ENCODE results near the gene ZNF366.
"Not testable (repeated sequence)": the region's sequence is repeated elsewhere in the genome, so short reads cannot be mapped to it uniquely, and the experiment has no call there.

The ZNF366 gene

GRCh38 chr5:72436796-72437471, 70.3 kb downstream of the ZNF366 start:
- no peak for DNase-seq

- no peak for DNase-seq
Measured at GRCh38 chr5:72434781-72435437, 72.3 kb downstream of the ZNF366 start.

GRCh38 chr5:72434056-72434780, 73.0 kb downstream of the ZNF366 start:
- DNase-seq, result no peak

DNA sequence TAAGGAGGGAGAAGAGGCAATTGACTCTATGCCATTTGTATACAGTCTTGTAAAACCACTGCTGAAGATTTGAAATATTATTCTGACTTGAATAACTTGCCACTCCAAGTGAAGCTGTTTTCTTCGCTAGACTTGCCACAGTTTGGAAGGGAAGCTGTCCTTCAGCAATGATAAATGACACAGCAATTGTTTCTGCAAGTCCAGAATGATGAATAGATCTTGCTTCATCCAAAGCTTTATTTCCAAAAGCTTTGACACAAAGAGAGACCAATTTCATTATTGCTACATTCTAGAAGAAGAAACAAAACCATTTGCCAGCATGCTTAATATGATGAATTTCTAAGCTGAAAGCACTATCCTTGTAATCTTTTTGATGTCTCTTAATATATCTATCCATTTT, 73.7 kb downstream of the ZNF366 start:
- DNase-seq, result no peak

DNA sequence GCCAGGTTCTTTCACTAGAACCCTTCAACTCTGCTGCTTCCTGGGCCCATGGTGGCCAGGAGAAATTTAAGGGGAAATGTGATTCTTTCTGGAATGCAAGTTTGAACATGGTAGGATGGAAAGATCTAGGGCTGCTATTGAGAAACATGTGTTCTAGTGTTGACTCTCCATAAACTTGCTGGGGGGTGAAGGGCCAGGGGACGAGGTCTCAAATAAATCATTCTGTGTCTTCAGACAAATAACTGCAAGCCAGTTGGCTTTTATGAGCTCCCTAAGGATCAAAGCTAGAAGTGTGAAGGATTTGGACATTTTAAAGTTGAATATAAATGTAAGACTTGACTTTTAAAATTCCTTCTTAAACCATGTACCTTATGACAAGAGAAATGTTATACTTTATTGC, 78.5 kb downstream of the ZNF366 start:
- DNase-seq, result no peak

- DNase-seq, result no peak
Measured at GRCh38 chr5:72427488-72428437, 79.4 kb downstream of the ZNF366 start.

DNA sequence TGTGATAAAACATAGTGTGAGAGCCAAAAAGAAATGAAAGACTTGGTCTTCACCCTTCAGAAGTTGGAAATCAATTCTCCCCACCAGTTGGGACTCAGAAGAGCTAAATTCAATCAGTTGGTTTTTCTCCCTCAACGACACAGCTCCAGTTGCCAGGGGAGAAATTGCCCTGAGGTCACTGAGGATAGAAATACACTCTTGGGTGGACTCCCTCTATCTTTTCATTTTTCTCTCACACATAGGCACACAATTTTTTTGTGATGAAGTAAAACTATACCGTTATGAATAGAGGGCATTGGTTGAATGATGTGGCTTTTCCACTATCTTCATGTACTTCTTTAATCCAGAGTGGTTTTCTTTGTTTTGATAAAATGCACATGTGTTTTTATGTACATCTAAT, 80.2 kb downstream of the ZNF366 start:
- DNase-seq, result no peak

DNA sequence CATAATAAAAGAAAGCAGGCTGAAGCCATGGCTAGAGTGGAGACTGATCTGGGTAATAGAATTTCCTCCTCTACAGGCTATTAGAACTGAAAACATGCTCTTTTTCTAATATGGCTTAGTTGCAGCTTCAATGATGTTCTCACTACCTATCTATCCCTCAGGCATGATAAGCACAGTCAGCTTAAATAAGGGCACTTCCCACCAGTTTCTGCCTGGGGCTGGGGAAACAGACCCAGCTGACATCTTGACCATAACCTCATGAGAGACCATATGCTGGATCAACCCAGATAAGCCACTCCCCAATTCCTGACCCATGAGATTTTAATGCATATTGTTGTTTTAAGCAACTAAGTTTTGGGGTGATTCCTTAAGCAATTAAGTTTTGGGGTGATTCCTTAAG, 81.2 kb downstream of the ZNF366 start:
- DNase-seq, result no peak

- no peak for DNase-seq
Measured at GRCh38 chr5:72418271-72418670, 88.9 kb downstream of the ZNF366 start.

GRCh38 chr5:72417333-72418062, 89.7 kb downstream of the ZNF366 start:
- no peak for DNase-seq

DNA sequence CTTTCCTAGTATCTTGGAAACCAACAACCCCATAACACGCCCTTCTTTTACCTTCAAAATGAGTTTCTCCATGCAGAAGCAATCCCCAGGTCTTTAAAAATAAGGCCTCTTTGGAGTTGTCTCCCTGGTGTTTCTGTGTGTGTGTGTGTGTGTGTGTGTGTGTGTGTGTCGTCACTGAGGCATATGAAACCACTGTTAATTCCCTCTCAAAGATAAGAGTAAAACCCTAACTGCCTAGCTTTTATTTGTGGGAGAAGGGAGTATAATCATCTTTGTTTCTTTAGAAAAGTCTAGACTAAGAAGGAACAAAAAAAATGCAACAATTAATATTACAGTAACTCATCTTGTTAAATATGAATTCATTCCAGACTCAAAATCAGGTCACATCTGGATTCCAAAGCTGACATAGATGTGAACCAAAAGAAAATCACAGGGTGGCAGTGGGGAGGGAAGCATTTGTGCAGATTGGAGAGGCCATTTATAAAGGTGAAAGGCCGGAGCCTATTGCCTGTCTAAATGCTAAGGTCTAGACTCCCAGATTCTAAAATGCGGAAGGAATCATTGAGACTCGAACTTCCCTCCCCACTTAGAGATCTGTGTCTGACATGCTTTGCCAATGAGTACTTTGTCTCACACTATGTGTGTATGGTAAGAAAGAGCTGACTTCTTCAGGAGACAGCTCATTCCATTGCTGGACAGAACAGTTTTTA, 91.4 kb downstream of the ZNF366 start:
- no peak for DNase-seq

DNA sequence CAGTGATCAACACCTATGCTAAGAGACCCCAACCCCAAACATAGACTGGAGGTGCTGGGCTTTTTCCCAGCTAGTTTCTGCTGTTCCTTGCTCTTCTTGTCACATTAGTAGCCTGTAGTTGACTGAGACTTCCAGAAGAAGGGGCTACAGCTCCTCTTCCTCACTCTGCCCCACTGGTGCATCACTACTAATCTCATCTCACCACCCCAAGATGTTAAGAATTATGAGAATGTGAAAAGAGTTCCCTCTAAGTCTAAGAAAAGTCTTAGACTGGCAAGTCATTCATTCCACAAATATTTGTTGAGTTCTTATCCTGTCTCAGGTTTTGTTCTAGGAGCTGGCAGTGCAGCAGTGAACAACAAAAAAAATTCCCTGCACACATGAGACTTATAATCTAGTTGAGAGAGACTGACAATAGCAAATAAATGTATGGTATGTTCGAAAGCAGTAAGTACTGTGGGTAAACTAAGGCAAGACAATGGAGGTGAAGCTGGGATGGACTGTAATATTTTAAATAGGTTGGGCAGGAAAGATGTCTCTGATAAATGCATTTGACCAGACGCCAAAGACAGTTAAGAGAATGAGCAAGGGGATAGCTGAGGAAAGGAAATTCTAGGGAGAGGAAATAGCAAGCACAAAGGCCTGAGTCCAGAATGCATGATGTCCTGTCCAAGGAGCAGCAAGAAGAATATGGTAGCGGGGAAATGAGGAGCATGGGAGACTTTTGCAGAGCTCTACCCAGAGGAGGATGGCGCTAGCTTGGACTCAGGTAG, 94.7 kb downstream of the ZNF366 start:
- DNase-seq, result no peak

DNA sequence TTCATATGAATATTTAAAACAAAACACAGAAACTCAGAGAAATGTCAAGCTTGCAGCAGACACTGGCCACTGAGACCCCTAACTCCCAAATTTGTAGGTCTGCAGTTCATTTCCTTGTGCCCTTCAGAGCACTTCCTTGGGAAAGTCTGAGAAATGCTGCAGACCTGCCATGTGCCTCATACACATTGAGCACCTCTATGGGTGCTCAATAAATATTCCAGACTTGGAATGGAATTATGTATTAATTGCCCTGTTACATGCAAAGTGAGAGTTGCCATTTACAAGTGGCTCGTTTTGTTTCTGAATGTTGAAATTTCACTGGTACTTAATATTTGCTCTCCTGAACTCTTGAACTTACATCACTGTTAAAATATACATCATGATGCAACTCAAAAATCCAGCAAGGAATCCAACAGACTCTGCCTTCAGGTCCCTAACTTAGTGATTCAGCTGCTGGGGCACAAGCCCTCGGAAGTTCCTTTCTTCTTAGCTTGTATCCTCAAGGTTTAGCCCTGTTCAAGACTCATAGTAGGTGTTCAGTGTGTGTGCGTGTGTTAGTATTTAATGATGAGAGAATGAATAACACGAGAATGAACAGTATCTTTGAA, 96.4 kb downstream of the ZNF366 start:
- DNase-seq, result no peak

- no peak for DNase-seq
Measured at GRCh38 chr5:72408603-72409002, 98.6 kb downstream of the ZNF366 start.

DNA sequence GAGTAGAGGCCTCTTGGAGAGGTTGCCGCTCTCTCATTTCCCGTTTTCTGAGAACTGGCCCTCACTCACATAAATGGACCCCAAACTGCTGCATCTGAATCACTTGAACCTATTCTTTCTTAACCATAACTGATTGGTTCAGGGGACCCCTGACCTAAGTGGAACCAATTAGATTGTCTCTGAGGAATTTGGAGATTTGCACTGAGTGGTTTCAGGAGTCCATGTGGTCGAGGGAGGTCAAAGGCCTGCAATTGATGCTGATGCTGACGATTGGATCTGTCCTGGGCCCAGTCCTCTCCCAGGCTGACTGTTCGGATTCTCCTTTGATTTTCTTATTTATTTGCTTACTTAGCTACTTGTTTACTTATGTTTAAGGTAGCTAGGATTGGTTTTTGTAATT, 99.1 kb downstream of the ZNF366 start:
- no peak for DNase-seq

DNA sequence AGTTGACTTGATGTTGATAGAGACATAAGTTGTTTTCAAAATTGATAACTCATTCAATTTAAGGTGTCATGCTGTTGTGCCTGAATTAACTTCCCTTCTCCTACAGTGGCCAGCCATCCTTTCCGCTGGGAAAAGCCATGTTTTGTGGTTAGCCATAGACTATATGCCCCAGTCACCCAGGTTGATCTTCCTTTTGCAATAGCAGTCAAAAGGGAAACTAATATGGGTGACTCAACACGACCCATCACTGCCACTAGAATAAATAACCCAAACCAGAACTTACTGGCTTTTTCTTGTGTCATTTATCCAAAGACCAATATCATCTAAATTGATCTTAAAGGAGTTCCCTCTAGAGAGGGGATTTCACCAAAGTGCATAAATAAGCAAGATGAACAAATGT, 99.7 kb downstream of the ZNF366 start:
- DNase-seq, result no peak

- no peak for DNase-seq
Measured at GRCh38 chr5:72407078-72407477, 100.1 kb downstream of the ZNF366 start.

- DNase-seq, result not testable (repeated sequence)
Measured at GRCh38 chr5:72404771-72405170, 102.4 kb downstream of the ZNF366 start.

GRCh38 chr5:72402959-72403628, 104.1 kb downstream of the ZNF366 start:
- no peak for DNase-seq

DNA sequence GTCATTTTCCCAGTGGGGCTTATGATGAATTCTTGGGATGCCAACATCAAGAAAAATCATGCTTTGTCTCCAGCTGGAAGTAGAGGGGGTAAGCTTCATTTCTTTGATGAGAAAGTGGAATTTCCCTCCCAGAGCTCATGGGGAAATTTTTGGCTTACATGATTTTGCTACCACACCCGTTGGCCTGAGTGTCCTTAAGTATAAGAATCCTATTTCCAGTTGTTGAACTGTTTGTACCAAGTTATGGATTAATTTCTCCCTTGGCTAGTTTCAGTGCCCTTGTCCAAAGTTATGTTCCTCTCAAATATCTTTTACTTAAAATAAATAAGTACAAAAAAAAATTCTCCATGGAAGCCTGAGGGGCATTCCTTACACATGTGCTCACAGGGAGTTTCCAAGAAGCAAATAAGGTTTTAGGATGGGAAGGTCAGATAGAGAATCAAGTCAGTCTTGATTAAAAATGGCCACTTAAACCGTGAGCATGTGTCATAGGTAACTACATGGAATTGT, 104.8 kb downstream of the ZNF366 start:
- no peak for DNase-seq

Measured in stimulated activated CD4-positive, alpha-beta T cell treated with anti-CD3 and anti-CD28 coated beads, Interleukin-2, amount 100 ng/mL, for 48 hours (primary cell).